H1 (cell line): ENCODE results near the gene FARS2. TPM values are rescaled to one million over a fixed set of nuclear protein-coding genes. Genes with fewer than 3 reads are reported as not detected.
A peak's percentile ranks its signal among the peaks of the same experiment; 100 is the strongest.

ENCODE experiments used
- CTCF ChIA-PET: fragments of 300-600 bp; sonication (Branson Sonifier 250); formaldehyde crosslinking; loops from one replicate; lab custom pipeline; 2021; ENCODE audit not compliant: partially characterized antibody; lab: Charles Lee
- POLR2A ChIA-PET: fragments of 300-600 bp; sonication (Branson Sonifier 250); formaldehyde crosslinking; loops from one replicate; lab custom pipeline; 2021; ENCODE audit warnings: inconsistent platforms; ENCODE audit not compliant: partially characterized antibody; lab: Charles Lee
- DNase-seq, 2 experiments: peaks; one replicate each; pipeline versions ENCODE4 v3.0.0 to v3.0.0-alpha.2; 2010 to 2022; ENCODE audit warnings: low spot score in 2 of 2, low read depth in 1 of 2, mixed read lengths in 1 of 2
- FAIRE-seq: peaks from 2 replicates; lab custom pipeline; 2011; peaks lifted over from hg19 to GRCh38; lab: Jason Lieb, UNC
- H2AFZ ChIP-seq: 2 replicates; pipeline ENCODE4 v1.8.1; 2012; ENCODE audit warnings: low read length, inconsistent platforms
- H2AK5ac ChIP-seq: 2 replicates; pipeline ENCODE4 v1.6.1; 2013; ENCODE audit warnings: low read depth, low read length
- H2BK120ac ChIP-seq: replicated peaks from 2 replicates; pipeline ENCODE3; 2013; ENCODE audit warnings: low read depth, low read length, inconsistent platforms
- H2BK12ac ChIP-seq: 2 replicates; pipeline ENCODE4 v1.6.1; 2013; ENCODE audit warnings: low read depth, low read length
- H2BK15ac ChIP-seq: 2 replicates; pipeline ENCODE4 v1.6.1; 2013; ENCODE audit warnings: low read length
- H2BK20ac ChIP-seq: 2 replicates; pipeline ENCODE4 v1.6.1; 2013; ENCODE audit warnings: low read length
- H2BK5ac ChIP-seq: 2 replicates; pipeline ENCODE4 v1.6.1; 2013; ENCODE audit warnings: low read depth, low read length
- H3K14ac ChIP-seq: 2 replicates; pipeline ENCODE4 v1.6.1; 2013; ENCODE audit warnings: inconsistent platforms; ENCODE audit not compliant: insufficient read length
- H3K18ac ChIP-seq: 2 replicates; pipeline ENCODE4 v1.6.1; 2013; ENCODE audit warnings: low read length; ENCODE audit errors: extremely low read depth
- H3K23ac ChIP-seq: 2 replicates; pipeline ENCODE4 v1.6.1; 2013; ENCODE audit warnings: inconsistent platforms; ENCODE audit not compliant: insufficient read length
- H3K23me2 ChIP-seq: 2 replicates; pipeline ENCODE4 v1.6.1; 2013; ENCODE audit warnings: low read depth, low read length
- H3K27ac ChIP-seq: 2 replicates; pipeline ENCODE4 v1.6.1; 2011; ENCODE audit warnings: low read depth, low read length, inconsistent platforms
- H3K27me3 ChIP-seq, 4 experiments: replicated peaks in 1 of 4; 1 replicate in 1 of 4; 2 replicates in 3 of 4; pipeline versions ENCODE4 v1.6.1 to v1.8.1; 2011 to 2013; ENCODE audit warnings: low read length in 3 of 4, mild to moderate bottlenecking in 3 of 4, inconsistent platforms in 2 of 4, mixed read lengths in 2 of 4, moderate library complexity in 1 of 4; ENCODE audit not compliant: control insufficient read depth in 3 of 4, insufficient read depth in 3 of 4; ENCODE audit errors: extremely low read depth in 1 of 4
- H3K36me3 ChIP-seq, 4 experiments: 2 replicates each; pipeline versions ENCODE4 v1.6.1 to v1.8.1; 2011 to 2013; ENCODE audit warnings: mild to moderate bottlenecking in 4 of 4, low read length in 3 of 4, moderate library complexity in 2 of 4, control low read depth in 1 of 4, inconsistent platforms in 1 of 4; ENCODE audit not compliant: insufficient read depth in 4 of 4, control insufficient read depth in 2 of 4
- H3K4ac ChIP-seq: replicated peaks from 2 replicates; pipeline ENCODE3; 2013; ENCODE audit warnings: low read length, low read depth, mixed read lengths, inconsistent platforms; ENCODE audit not compliant: insufficient read length
- H3K4me1 ChIP-seq, 4 experiments: replicated peaks in 1 of 4; 1 replicate in 1 of 4; 2 replicates in 3 of 4; pipeline versions ENCODE4 v1.6.1 to v1.8.1; 2011 to 2013; ENCODE audit warnings: low read length in 3 of 4, inconsistent platforms in 2 of 4, mixed read lengths in 1 of 4; ENCODE audit not compliant: insufficient read depth in 4 of 4, control insufficient read depth in 3 of 4
- H3K4me2 ChIP-seq, 2 experiments: 2 replicates each; pipeline versions ENCODE4 v1.6.1 to v1.8.1; 2011 to 2013; ENCODE audit warnings: low read depth in 2 of 2, low read length in 2 of 2, control low read depth in 1 of 2, inconsistent platforms in 1 of 2, mild to moderate bottlenecking in 1 of 2; ENCODE audit not compliant: insufficient read depth in 1 of 2
- H3K4me3 ChIP-seq, 4 experiments: fragments of 200-600, 300-600 bp in 1 of 4; sonication (generic), shearing (Covaris generic), sonication (Bioruptor Twin) in 1 of 4; 2 replicates each; pipeline versions ENCODE4 v1.5.1 to v1.8.1; 2011 to 2016; ENCODE audit warnings: low read length in 4 of 4, low read depth in 3 of 4, control low read depth in 2 of 4, inconsistent platforms in 2 of 4, mild to moderate bottlenecking in 2 of 4, mixed read lengths in 1 of 4, moderate library complexity in 1 of 4; ENCODE audit not compliant: insufficient read depth in 2 of 4; ENCODE audit errors: extremely low read depth in 1 of 4
- H3K56ac ChIP-seq: replicated peaks from 2 replicates; pipeline ENCODE3; 2013; ENCODE audit warnings: low read depth, mild to moderate bottlenecking, mixed read lengths, low read length, inconsistent platforms; ENCODE audit not compliant: insufficient read length
- H3K79me1 ChIP-seq: 2 replicates; pipeline ENCODE4 v1.6.1; 2013; ENCODE audit warnings: low read depth, low read length, control low read depth
- H3K79me2 ChIP-seq, 2 experiments: 2 replicates each; pipeline versions ENCODE4 v1.6.1 to v1.8.1; 2012 to 2013; ENCODE audit warnings: low read length in 2 of 2, mild to moderate bottlenecking in 2 of 2, inconsistent platforms in 1 of 2; ENCODE audit not compliant: insufficient read depth in 2 of 2, control insufficient read depth in 1 of 2
- H3K9ac ChIP-seq, 4 experiments: replicated peaks in 1 of 4; 1 replicate in 1 of 4; 2 replicates in 3 of 4; pipeline versions ENCODE4 v1.6.1 to v1.8.1; 2011 to 2013; ENCODE audit warnings: low read depth in 3 of 4, low read length in 3 of 4, control low read depth in 2 of 4, mild to moderate bottlenecking in 2 of 4, moderate library complexity in 2 of 4, inconsistent platforms in 1 of 4; ENCODE audit errors: extremely low read depth in 1 of 4
- H3K9me3 ChIP-seq, 2 experiments: 2 replicates each; pipeline versions ENCODE4 v1.6.1 to v1.8.1; 2012 to 2013; ENCODE audit warnings: mild to moderate bottlenecking in 2 of 2, moderate library complexity in 2 of 2, control low read depth in 1 of 2, inconsistent platforms in 1 of 2, low read depth in 1 of 2, low read length in 1 of 2, mixed read lengths in 1 of 2; ENCODE audit not compliant: insufficient read depth in 2 of 2
- H4K20me1 ChIP-seq, 2 experiments: replicated peaks in 1 of 2; 2 replicates each; pipeline versions ENCODE3 to v1.8.1; 2011 to 2013; ENCODE audit warnings: inconsistent platforms in 2 of 2, low read length in 2 of 2, mild to moderate bottlenecking in 1 of 2; ENCODE audit not compliant: insufficient read depth in 2 of 2, control insufficient read depth in 1 of 2
- H4K5ac ChIP-seq: 2 replicates; pipeline ENCODE4 v1.6.1; 2013; ENCODE audit warnings: low read length, low read depth, mixed read lengths, inconsistent platforms; ENCODE audit not compliant: insufficient read length
- H4K8ac ChIP-seq: 2 replicates; pipeline ENCODE4 v1.8.0; 2013; ENCODE audit warnings: mild to moderate bottlenecking, moderate library complexity, low read length, inconsistent platforms; ENCODE audit not compliant: insufficient read depth; ENCODE audit errors: extremely low read depth
- H4K91ac ChIP-seq: replicated peaks from 2 replicates; pipeline ENCODE3; 2013; ENCODE audit warnings: low read length, mixed read lengths, inconsistent platforms; ENCODE audit not compliant: insufficient read length
- BRCA1 ChIP-seq: IDR thresholded peaks from 2 replicates; pipeline ENCODE4 v1.6.1; 2012; ENCODE audit warnings: low read depth, low read length, improper control_type of control experiment
- CBX8 ChIP-seq: fragments of 300-800, 300-1000 bp; sonication (generic); IDR thresholded peaks from 2 replicates; pipeline ENCODE4 v1.7.1; 2016; ENCODE audit warnings: low read depth, low read length, borderline replicate concordance
- EGR1 ChIP-seq: IDR thresholded peaks from 2 replicates; pipeline ENCODE4 v1.6.1; 2011; ENCODE audit warnings: low read depth, low read length, borderline replicate concordance
- EZH2 ChIP-seq: fragments of 200-600 bp; sonication (generic); IDR thresholded peaks from 2 replicates; pipeline ENCODE4 v1.7.1; 2012; ENCODE audit warnings: low read depth, mild to moderate bottlenecking, moderate library complexity, low read length, inconsistent platforms; ENCODE audit not compliant: severe bottlenecking
- WGBS, 2 experiments: shearing (Covaris generic) in 1 of 2; methylation state at CpG; one replicate each; pipeline versions ENCODE4 v1.1.6 to v1.1.7; 2013 to 2015; ENCODE audit warnings: low lambda C conversion rate in 2 of 2, mixed read lengths in 2 of 2, inconsistent platforms in 1 of 2, low coverage in 1 of 2, missing lambda C conversion rate in 1 of 2; ENCODE audit not compliant: insufficient replicate concordance in 2 of 2, insufficient coverage in 1 of 2, insufficient read length in 1 of 2; ENCODE audit errors: extremely low coverage in 1 of 2, missing lambda C conversion rate in 1 of 2; 5-methylcytosine and 5-hydroxymethylcytosine counted together
- polyA plus RNA-seq, 7 experiments: library from polyadenylated mRNA; depleted of rRNA in 3 of 7; stranded (reverse) in 5 of 7; unstranded in 2 of 7; fragments of >200 nt in 5 of 7; fragments of 200-250 nt in 2 of 7; gene quantifications; 1 replicate in 5 of 7; 2 replicates in 1 of 7; 4 replicates in 1 of 7; pipeline versions ENCODE4 v1.2.1 to v1.2.3, GENCODE V29; 2011 to 2013; ENCODE audit warnings: missing spikeins in 2 of 7, mixed read lengths in 2 of 7
- total RNA-seq: library from RNA; stranded (reverse); fragmentation: NEBNext Ultra II Directional; extraction: Animal tissue kit (Norgen Biotek cat#: 25700); gene quantifications from 2 replicates; pipeline ENCODE4 v1.2.1, GENCODE V29; 2021

FARS2 gene
- total and polyA plus RNA-seq, 2 of the 8 experiments (the other 6 are each of a cell fraction or from before 2014, with no cell fraction given): 11.7 to 14.4 TPM

DNA sequence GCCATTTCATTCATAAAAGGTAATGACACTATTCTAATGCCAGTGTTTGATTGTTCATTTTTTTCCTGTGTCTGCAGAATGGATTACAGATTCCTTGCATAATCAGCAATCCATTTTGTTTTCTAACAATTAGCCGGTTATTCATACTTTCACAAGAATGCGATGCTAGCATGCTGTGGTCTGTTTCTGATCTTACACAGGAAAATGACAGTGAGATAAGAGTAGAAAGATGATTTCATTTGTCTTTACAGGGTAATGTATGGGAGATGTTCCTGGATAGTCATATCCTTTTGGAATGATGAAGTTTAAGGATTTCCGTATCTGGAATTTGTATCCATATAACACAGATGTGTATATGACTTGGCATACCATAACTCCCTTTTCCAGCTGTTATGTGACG, 207.3 kb downstream of the FARS2 start:
- H3K4me1 ChIP-seq: peaks cover 10 to 32% (median 19%) of the 10 kb centered on the region in 4 experiments; a peak in 5 of 7 replicates
- no peak for FAIRE-seq
- H3K4me2 ChIP-seq: no peak overlapping the region
- TF ChIP-seq CBX8 (no peak), BRCA1 (no peak), EGR1 (no peak), EZH2 (no peak)

More for the DNA sequence above, 207.3 kb downstream of the FARS2 start:
- no peak for DNase-seq
- no peak overlapping the region for H2AFZ ChIP-seq
- H3K36me3 ChIP-seq: no peaks in the 10 kb centered on the region
- no peaks in the 10 kb centered on the region for H3K79me1 ChIP-seq
- no peak overlapping the region for H3K56ac ChIP-seq
- no peak overlapping the region for H4K91ac ChIP-seq
- no peak overlapping the region for H3K4me3 ChIP-seq
- no peak overlapping the region for H2BK20ac ChIP-seq
- no peak overlapping the region for H2AK5ac ChIP-seq
- no peak overlapping the region for H4K8ac ChIP-seq
- H4K5ac ChIP-seq: no peak overlapping the region
- H3K27me3 ChIP-seq: no peaks in the 10 kb centered on the region
- H2BK15ac ChIP-seq: no peak overlapping the region
- H3K23ac ChIP-seq: no peak overlapping the region
- H3K9ac ChIP-seq: no peak overlapping the region
- no peaks in the 10 kb centered on the region for H3K23me2 ChIP-seq
- POLR2A ChIA-PET: no interaction called here
- WGBS, 2 experiments: 89% methylated on average over 4 of the region's 4 CpGs; no CpG with 5 or more reads in 1 of the 2 experiments
- no peaks in the 10 kb centered on the region for H3K9me3 ChIP-seq
- no peaks in the 10 kb centered on the region for H3K79me2 ChIP-seq
- CTCF ChIA-PET: interaction anchor here (0.8 to 4.0 kb wide), 8 partner anchors 10 to 526 kb away, joined by 3 to 36 read pairs (median 5); no protein-coding TSS in a partner anchor
- no peak overlapping the region for H3K4ac ChIP-seq
- H4K20me1 ChIP-seq: no peaks in the 10 kb centered on the region
- H2BK5ac ChIP-seq: no peak overlapping the region
- H3K27ac ChIP-seq: no peak overlapping the region
- H3K18ac ChIP-seq: no peak overlapping the region
- H2BK12ac ChIP-seq: peak overlapping the region; percentile 65; the same call in 1 of the 2 replicates
- H3K14ac ChIP-seq: no peak overlapping the region
- H2BK120ac ChIP-seq: no peak overlapping the region
